HepG2 (cell line): ENCODE measurements around the gene DTNA.

Experiments used
- EP300 ChIP-seq, 3 experiments: sonication (generic) in 1 of 3; formaldehyde crosslinking in 1 of 3; IDR thresholded peaks; 2 replicates each; pipeline versions ENCODE4 v1.5.1 to v1.6.1; 2011 to 2020; ENCODE audit warnings: low read depth in 2 of 3, low read length in 2 of 3, borderline replicate concordance in 1 of 3, improper control_type of control experiment in 1 of 3, mild to moderate bottlenecking in 1 of 3, missing genetic modification reagents in 1 of 3, moderate library complexity in 1 of 3
- HOXA7 ChIP-seq: sonication (generic); formaldehyde crosslinking; IDR thresholded peaks from 2 replicates; pipeline ENCODE4 v1.8.1; 2022; ENCODE audit warnings: mild to moderate bottlenecking, missing genetic modification reagents, moderate library complexity
- TAF1 ChIP-seq: sonication (generic); formaldehyde crosslinking; IDR thresholded peaks from 2 replicates; pipeline ENCODE4 v1.4.0; 2020; ENCODE audit warnings: missing genetic modification reagents
- ZNF24 ChIP-seq: fragments of 450-650 bp; IDR thresholded peaks from 2 replicates; pipeline ENCODE4 v1.6.1; 2017; ENCODE audit warnings: antibody characterized with exemption, mild to moderate bottlenecking
- TF ChIP-seq, protein P1 (sequence below): sonication (generic); formaldehyde crosslinking; IDR thresholded peaks from 2 replicates; pipeline ENCODE4 v1.4.0; 2020; ENCODE audit warnings: missing genetic modification reagents
- TF ChIP-seq, protein P2 (sequence below): sonication (generic); formaldehyde crosslinking; IDR thresholded peaks from 2 replicates; pipeline ENCODE4 v1.5.0; 2020; ENCODE audit warnings: mild to moderate bottlenecking, missing genetic modification reagents, moderate library complexity
- TF ChIP-seq, protein P3 (sequence below): IDR thresholded peaks from 2 replicates; pipeline ENCODE4 v1.6.1; 2012; ENCODE audit warnings: inconsistent platforms
- TF ChIP-seq, protein P4 (sequence below), 2 experiments: sonication (generic) in 1 of 2; formaldehyde crosslinking in 1 of 2; IDR thresholded peaks; 2 replicates each; pipeline versions ENCODE4 v1.4.0 to v1.6.1; 2016 to 2020; ENCODE audit warnings: borderline replicate concordance in 1 of 2, low read depth in 1 of 2, mild to moderate bottlenecking in 1 of 2, missing genetic modification reagents in 1 of 2

DNA sequence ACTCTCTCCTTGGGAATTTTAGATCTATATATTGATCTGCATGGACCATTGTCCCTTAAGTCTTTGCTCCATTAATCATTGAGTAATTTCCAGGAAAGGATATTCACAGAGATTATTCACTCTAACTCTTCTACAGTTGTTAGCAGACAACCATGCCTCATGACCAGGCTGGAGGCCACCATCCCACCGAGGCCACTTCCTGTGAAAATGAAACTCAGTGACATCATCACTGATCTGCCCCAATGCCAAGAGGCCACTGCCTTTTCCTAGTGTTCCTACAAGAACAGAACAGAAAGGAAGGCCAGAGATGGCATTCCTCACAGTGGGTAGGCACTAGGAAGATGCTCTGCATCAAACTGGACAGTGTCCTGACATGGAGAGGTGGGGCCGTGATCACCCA is 161.3 kb downstream of the DTNA start:
- TF ChIP-seq, protein P1, sequence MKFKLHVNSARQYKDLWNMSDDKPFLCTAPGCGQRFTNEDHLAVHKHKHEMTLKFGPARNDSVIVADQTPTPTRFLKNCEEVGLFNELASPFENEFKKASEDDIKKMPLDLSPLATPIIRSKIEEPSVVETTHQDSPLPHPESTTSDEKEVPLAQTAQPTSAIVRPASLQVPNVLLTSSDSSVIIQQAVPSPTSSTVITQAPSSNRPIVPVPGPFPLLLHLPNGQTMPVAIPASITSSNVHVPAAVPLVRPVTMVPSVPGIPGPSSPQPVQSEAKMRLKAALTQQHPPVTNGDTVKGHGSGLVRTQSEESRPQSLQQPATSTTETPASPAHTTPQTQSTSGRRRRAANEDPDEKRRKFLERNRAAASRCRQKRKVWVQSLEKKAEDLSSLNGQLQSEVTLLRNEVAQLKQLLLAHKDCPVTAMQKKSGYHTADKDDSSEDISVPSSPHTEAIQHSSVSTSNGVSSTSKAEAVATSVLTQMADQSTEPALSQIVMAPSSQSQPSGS (CRISPR knock-in tag), result no peak
- no peak for TF ChIP-seq HOXA7 (CRISPR knock-in tag)
- TF ChIP-seq, protein P2, sequence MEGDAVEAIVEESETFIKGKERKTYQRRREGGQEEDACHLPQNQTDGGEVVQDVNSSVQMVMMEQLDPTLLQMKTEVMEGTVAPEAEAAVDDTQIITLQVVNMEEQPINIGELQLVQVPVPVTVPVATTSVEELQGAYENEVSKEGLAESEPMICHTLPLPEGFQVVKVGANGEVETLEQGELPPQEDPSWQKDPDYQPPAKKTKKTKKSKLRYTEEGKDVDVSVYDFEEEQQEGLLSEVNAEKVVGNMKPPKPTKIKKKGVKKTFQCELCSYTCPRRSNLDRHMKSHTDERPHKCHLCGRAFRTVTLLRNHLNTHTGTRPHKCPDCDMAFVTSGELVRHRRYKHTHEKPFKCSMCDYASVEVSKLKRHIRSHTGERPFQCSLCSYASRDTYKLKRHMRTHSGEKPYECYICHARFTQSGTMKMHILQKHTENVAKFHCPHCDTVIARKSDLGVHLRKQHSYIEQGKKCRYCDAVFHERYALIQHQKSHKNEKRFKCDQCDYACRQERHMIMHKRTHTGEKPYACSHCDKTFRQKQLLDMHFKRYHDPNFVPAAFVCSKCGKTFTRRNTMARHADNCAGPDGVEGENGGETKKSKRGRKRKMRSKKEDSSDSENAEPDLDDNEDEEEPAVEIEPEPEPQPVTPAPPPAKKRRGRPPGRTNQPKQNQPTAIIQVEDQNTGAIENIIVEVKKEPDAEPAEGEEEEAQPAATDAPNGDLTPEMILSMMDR (CRISPR knock-in tag), result no peak
- TF ChIP-seq EP300 (IDR thresholded peaks at IDR 0.05; ENCODE audit: low read depth in 2 of 2, low read length in 2 of 2), result no peak
- TF ChIP-seq EP300 (CRISPR knock-in tag; IDR thresholded peaks at IDR 0.05; ENCODE audit: borderline replicate concordance), result no peak
- TF ChIP-seq, protein P3, sequence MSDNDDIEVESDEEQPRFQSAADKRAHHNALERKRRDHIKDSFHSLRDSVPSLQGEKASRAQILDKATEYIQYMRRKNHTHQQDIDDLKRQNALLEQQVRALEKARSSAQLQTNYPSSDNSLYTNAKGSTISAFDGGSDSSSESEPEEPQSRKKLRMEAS, result no peak
- no peak for TF ChIP-seq TAF1 (CRISPR knock-in tag)
- TF ChIP-seq, protein P4, sequence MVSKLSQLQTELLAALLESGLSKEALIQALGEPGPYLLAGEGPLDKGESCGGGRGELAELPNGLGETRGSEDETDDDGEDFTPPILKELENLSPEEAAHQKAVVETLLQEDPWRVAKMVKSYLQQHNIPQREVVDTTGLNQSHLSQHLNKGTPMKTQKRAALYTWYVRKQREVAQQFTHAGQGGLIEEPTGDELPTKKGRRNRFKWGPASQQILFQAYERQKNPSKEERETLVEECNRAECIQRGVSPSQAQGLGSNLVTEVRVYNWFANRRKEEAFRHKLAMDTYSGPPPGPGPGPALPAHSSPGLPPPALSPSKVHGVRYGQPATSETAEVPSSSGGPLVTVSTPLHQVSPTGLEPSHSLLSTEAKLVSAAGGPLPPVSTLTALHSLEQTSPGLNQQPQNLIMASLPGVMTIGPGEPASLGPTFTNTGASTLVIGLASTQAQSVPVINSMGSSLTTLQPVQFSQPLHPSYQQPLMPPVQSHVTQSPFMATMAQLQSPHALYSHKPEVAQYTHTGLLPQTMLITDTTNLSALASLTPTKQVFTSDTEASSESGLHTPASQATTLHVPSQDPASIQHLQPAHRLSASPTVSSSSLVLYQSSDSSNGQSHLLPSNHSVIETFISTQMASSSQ (IDR thresholded peaks at IDR 0.05; ENCODE audit: low read depth), result no peak
- TF ChIP-seq, protein P4 (CRISPR knock-in tag; IDR thresholded peaks at IDR 0.05; ENCODE audit: borderline replicate concordance), result no peak
- no peak for TF ChIP-seq ZNF24
